ENCODE measurements around the gene NPBWR2. TPM values are rescaled to one million over a fixed set of nuclear protein-coding genes. Genes with fewer than 3 reads are reported as not detected.

Gene NPBWR2
- polyA plus RNA-seq, 1 donor (not counting 4 experiments of a cell fraction or from before 2014, with no cell fraction given), result not detected

GRCh38 chr20:64101731-64102621 is 5.4 kb downstream of the NPBWR2 start:
- Histone ChIP-seq H3K4me3 (ENCODE audit: control insufficient read depth in 2 of 3, extremely low read depth in 1 of 3, insufficient read depth in 2 of 3, low read depth in 1 of 3, low read length in 3 of 3) (peak overlapping the region in 1 of 3 experiments; percentile 13), H3K4me2 (ENCODE audit: control insufficient read depth, extremely low read depth, insufficient read depth, low read depth, low read length) (peak overlapping the region; percentile 32), H3K27ac (ENCODE audit: control insufficient read depth, insufficient read depth, low read length) (no peak overlapping the region), H3K9ac (ENCODE audit: control insufficient read depth, extremely low read depth, insufficient read depth, low read length) (no peak overlapping the region), H3K79me2 (ENCODE audit: control insufficient read depth, insufficient read depth, low read length) (no peaks in the 10 kb centered on the region), H3K27me3 (ENCODE audit: control insufficient read depth, extremely low read depth, insufficient read depth, low read length) (peaks cover 40% of the 10 kb centered on the region), H4K20me1 (ENCODE audit: control insufficient read depth, extremely low read depth, insufficient read depth, low read length) (no peaks in the 10 kb centered on the region), H3K9me1 (ENCODE audit: control insufficient read depth, extremely low read depth, insufficient read depth, low read length) (no peaks in the 10 kb centered on the region), H3K36me3 (ENCODE audit: control insufficient read depth in 2 of 2, extremely low read depth in 1 of 2, insufficient read depth in 2 of 2, low read length in 2 of 2) (no peaks in the 10 kb centered on the region), H3K4me1 (ENCODE audit: control insufficient read depth, extremely low read depth, insufficient read depth, low read length) (no peaks in the 10 kb centered on the region), H3K9me3 (ENCODE audit: control insufficient read depth, low read depth, low read length) (no peaks in the 10 kb centered on the region), H2AFZ (ENCODE audit: control insufficient read depth, low read length) (no peak overlapping the region)
- FAIRE-seq, result no peak
- no peak for DNase-seq (ENCODE audit: low read depth, low spot score)
- dilution Hi-C loops (cut with MboI; ENCODE audit: extremely low pct_ligation_motif_present, low sequenced_read_pairs), result no loop called here
- TF ChIP-seq CTCF (optimal IDR thresholded peaks at IDR 0.05 in 1 of 3, IDR thresholded peaks at IDR 0.05 in 1 of 3, conservative IDR thresholded peaks at IDR 0.05 in 1 of 3; ENCODE audit: extremely low read depth in 1 of 3, insufficient read depth in 2 of 3, low read length in 3 of 3) (peak in 2 of 3 experiments; percentile 68 to 84), EZH2 (IDR thresholded peaks at IDR 0.05; ENCODE audit: low read length) (peak; percentile 4)

GRCh38 chr20:64100946-64101688 is 6.2 kb downstream of the NPBWR2 start:
- no peak for FAIRE-seq

More at GRCh38 chr20:64100946-64101688, 6.2 kb downstream of the NPBWR2 start:
- Histone ChIP-seq H3K27me3 (ENCODE audit: control insufficient read depth, extremely low read depth, insufficient read depth, low read length) (peaks cover 40% of the 10 kb centered on the region), H3K4me1 (ENCODE audit: control insufficient read depth, extremely low read depth, insufficient read depth, low read length) (no peaks in the 10 kb centered on the region), H3K4me2 (ENCODE audit: control insufficient read depth, extremely low read depth, insufficient read depth, low read depth, low read length) (no peak overlapping the region), H3K9me3 (ENCODE audit: control insufficient read depth, low read depth, low read length) (no peaks in the 10 kb centered on the region), H3K27ac (ENCODE audit: control insufficient read depth, insufficient read depth, low read length) (no peak overlapping the region), H4K20me1 (ENCODE audit: control insufficient read depth, extremely low read depth, insufficient read depth, low read length) (no peaks in the 10 kb centered on the region), H2AFZ (ENCODE audit: control insufficient read depth, low read length) (no peak overlapping the region), H3K79me2 (ENCODE audit: control insufficient read depth, insufficient read depth, low read length) (no peaks in the 10 kb centered on the region), H3K4me3 (ENCODE audit: control insufficient read depth in 2 of 3, extremely low read depth in 1 of 3, insufficient read depth in 2 of 3, low read depth in 1 of 3, low read length in 3 of 3) (no peak overlapping the region), H3K9ac (ENCODE audit: control insufficient read depth, extremely low read depth, insufficient read depth, low read length) (no peak overlapping the region), H3K36me3 (ENCODE audit: control insufficient read depth in 2 of 2, extremely low read depth in 1 of 2, insufficient read depth in 2 of 2, low read length in 2 of 2) (no peaks in the 10 kb centered on the region), H3K9me1 (ENCODE audit: control insufficient read depth, extremely low read depth, insufficient read depth, low read length) (no peaks in the 10 kb centered on the region)
- dilution Hi-C loops (cut with MboI; ENCODE audit: extremely low pct_ligation_motif_present, low sequenced_read_pairs), result no loop called here
- no peak for DNase-seq (ENCODE audit: low read depth, low spot score)
- TF ChIP-seq CTCF (optimal IDR thresholded peaks at IDR 0.05 in 1 of 3, IDR thresholded peaks at IDR 0.05 in 1 of 3, conservative IDR thresholded peaks at IDR 0.05 in 1 of 3; ENCODE audit: extremely low read depth in 1 of 3, insufficient read depth in 2 of 3, low read length in 3 of 3), result no peak

All from keratinocyte (primary cell).